ENCODE measurements around the gene AMN. TPM values are rescaled to one million over a fixed set of nuclear protein-coding genes. Genes with fewer than 3 reads are reported as not detected.
"Not testable (repeated sequence)": the region's sequence is repeated elsewhere in the genome, so short reads cannot be mapped to it uniquely, and the experiment has no call there.

The AMN gene
- 100 to 1,000 TPM; 128 to 486 (median 198) TPM for total RNA-seq
- long read RNA-seq, donor 1, transcript AMN-202 (11 exons, 2,269 nt) = minor isoform, 40 of 667 reads
- long read RNA-seq, donor 1, transcript AMN-201 (12 exons, 1,907 nt) = major isoform, 413 of 667 reads
- long read RNA-seq, donor 1, partial matches to known transcripts = 126 of 667 reads
- long read RNA-seq, donor 1, other reads (novel, unspliced or antisense) = 88 of 667 reads
- long read RNA-seq, donor 2, partial matches to known transcripts = 6 of 14 reads
- long read RNA-seq, donor 2, other reads (novel, unspliced or antisense) = 5 of 14 reads

- peak; percentile 85 to 92 (median 90) for DNase-seq
- peak; percentile 65 for ATAC-seq
- TF ChIP-seq CTCF (IDR thresholded peaks at IDR 0.05) = no peak
- intact Hi-C loops (cut with DNase I, micrococcal nuclease) = loop anchor here in 1 of 2 donors (10.0 kb wide), 1 partner anchor 148 kb away; the partner anchor contains the start of gene TRAF3
- Histone ChIP-seq H3K4me3 (peak within 1 kb of the TSS; percentile 36), H3K36me3 (ENCODE audit: low read depth) (no peaks in the 10 kb centered on the region), H3K9me3 (no peaks in the 10 kb centered on the region), H3K4me1 (ENCODE audit: low read depth) (peaks cover 20% of the 10 kb centered on the region)
Measured at GRCh38 chr14:102922490-102923200, at the start of gene AMN. TSS of gene AMN (plus strand) at chr14:102922663. CDS start at chr14:102922689, 26 bp downstream.

GRCh38 chr14:102873131-102873530, 49.3 kb upstream of the AMN start:
- Histone ChIP-seq H3K9me3 (no peaks in the 10 kb centered on the region), H3K36me3 (ENCODE audit: low read depth) (no peaks in the 10 kb centered on the region), H3K4me1 (ENCODE audit: low read depth) (peaks cover 27% of the 10 kb centered on the region), H3K4me3 (no peak overlapping the region)
- DNase-seq (peak in 2 of 3 donors; percentile 56 to 64), ATAC-seq (peak; percentile 70)
- intact Hi-C loops (cut with DNase I, micrococcal nuclease) = no loop called here
- no peak for TF ChIP-seq CTCF (IDR thresholded peaks at IDR 0.05)

- Histone ChIP-seq H3K4me1 (ENCODE audit: low read depth) (peaks cover 26% of the 10 kb centered on the region), H3K4me3 (no peak overlapping the region), H3K9me3 (no peaks in the 10 kb centered on the region), H3K36me3 (ENCODE audit: low read depth) (no peaks in the 10 kb centered on the region)
- TF ChIP-seq CTCF (IDR thresholded peaks at IDR 0.05) = no peak
- ATAC-seq (peak; percentile 81), DNase-seq (peak; percentile 78 to 81 (median 80))
- intact Hi-C loops (cut with DNase I, micrococcal nuclease) = no loop called here
Measured at GRCh38 chr14:102873546-102874061, 48.9 kb upstream of the AMN start.

- intact Hi-C loops (cut with DNase I, micrococcal nuclease) = no loop called here
- DNase-seq (no peak), ATAC-seq (no peak)
- Histone ChIP-seq H3K36me3 (ENCODE audit: low read depth) (no peaks in the 10 kb centered on the region), H3K4me3 (no peak overlapping the region), H3K4me1 (ENCODE audit: low read depth) (peaks cover 20% of the 10 kb centered on the region), H3K9me3 (no peaks in the 10 kb centered on the region)
- no peak for TF ChIP-seq CTCF (IDR thresholded peaks at IDR 0.05)
Measured at GRCh38 chr14:102875652-102876051, 46.8 kb upstream of the AMN start.

GRCh38 chr14:102877511-102877910, 45.0 kb upstream of the AMN start:
- H3K36me3 ChIP-seq (ENCODE audit: low read depth); DNase-seq; intact Hi-C loops (cut with DNase I, micrococcal nuclease); H3K9me3 ChIP-seq; H3K4me3 ChIP-seq; ATAC-seq: not testable (repeated sequence)
- peaks cover 19% of the 10 kb centered on the region for H3K4me1 ChIP-seq (ENCODE audit: low read depth)
